H1 (cell line): Measurements from ENCODE around the gene EN2. TPM values are rescaled to one million over a fixed set of nuclear protein-coding genes. Genes with fewer than 3 reads are reported as not detected.

Experiments used
- CTCF ChIA-PET: fragments of 300-600 bp; sonication (Branson Sonifier 250); formaldehyde crosslinking; loops from one replicate; lab custom pipeline; 2021; ENCODE audit not compliant: partially characterized antibody; lab: Charles Lee
- POLR2A ChIA-PET: fragments of 300-600 bp; sonication (Branson Sonifier 250); formaldehyde crosslinking; loops from one replicate; lab custom pipeline; 2021; ENCODE audit warnings: inconsistent platforms; ENCODE audit not compliant: partially characterized antibody; lab: Charles Lee
- DNase-seq, 2 experiments: peaks; one replicate each; pipeline versions ENCODE4 v3.0.0 to v3.0.0-alpha.2; 2010 to 2022; ENCODE audit warnings: low spot score in 2 of 2, low read depth in 1 of 2, mixed read lengths in 1 of 2
- FAIRE-seq: peaks from 2 replicates; lab custom pipeline; 2011; peaks lifted over from hg19 to GRCh38; lab: Jason Lieb, UNC
- H2AFZ ChIP-seq: 2 replicates; pipeline ENCODE4 v1.8.1; 2012; ENCODE audit warnings: low read length, inconsistent platforms
- H2AK5ac ChIP-seq: 2 replicates; pipeline ENCODE4 v1.6.1; 2013; ENCODE audit warnings: low read depth, low read length
- H2BK120ac ChIP-seq: replicated peaks from 2 replicates; pipeline ENCODE3; 2013; ENCODE audit warnings: low read depth, low read length, inconsistent platforms
- H2BK12ac ChIP-seq: 2 replicates; pipeline ENCODE4 v1.6.1; 2013; ENCODE audit warnings: low read depth, low read length
- H2BK15ac ChIP-seq: 2 replicates; pipeline ENCODE4 v1.6.1; 2013; ENCODE audit warnings: low read length
- H2BK20ac ChIP-seq: 2 replicates; pipeline ENCODE4 v1.6.1; 2013; ENCODE audit warnings: low read length
- H2BK5ac ChIP-seq: 2 replicates; pipeline ENCODE4 v1.6.1; 2013; ENCODE audit warnings: low read depth, low read length
- H3K14ac ChIP-seq: 2 replicates; pipeline ENCODE4 v1.6.1; 2013; ENCODE audit warnings: inconsistent platforms; ENCODE audit not compliant: insufficient read length
- H3K18ac ChIP-seq: 2 replicates; pipeline ENCODE4 v1.6.1; 2013; ENCODE audit warnings: low read length; ENCODE audit errors: extremely low read depth
- H3K23ac ChIP-seq: 2 replicates; pipeline ENCODE4 v1.6.1; 2013; ENCODE audit warnings: inconsistent platforms; ENCODE audit not compliant: insufficient read length
- H3K23me2 ChIP-seq: 2 replicates; pipeline ENCODE4 v1.6.1; 2013; ENCODE audit warnings: low read depth, low read length
- H3K27ac ChIP-seq: 2 replicates; pipeline ENCODE4 v1.6.1; 2011; ENCODE audit warnings: low read depth, low read length, inconsistent platforms
- H3K27me3 ChIP-seq, 4 experiments: replicated peaks in 1 of 4; 1 replicate in 1 of 4; 2 replicates in 3 of 4; pipeline versions ENCODE4 v1.6.1 to v1.8.1; 2011 to 2013; ENCODE audit warnings: low read length in 3 of 4, mild to moderate bottlenecking in 3 of 4, inconsistent platforms in 2 of 4, mixed read lengths in 2 of 4, moderate library complexity in 1 of 4; ENCODE audit not compliant: control insufficient read depth in 3 of 4, insufficient read depth in 3 of 4; ENCODE audit errors: extremely low read depth in 1 of 4
- H3K36me3 ChIP-seq, 4 experiments: 2 replicates each; pipeline versions ENCODE4 v1.6.1 to v1.8.1; 2011 to 2013; ENCODE audit warnings: mild to moderate bottlenecking in 4 of 4, low read length in 3 of 4, moderate library complexity in 2 of 4, control low read depth in 1 of 4, inconsistent platforms in 1 of 4; ENCODE audit not compliant: insufficient read depth in 4 of 4, control insufficient read depth in 2 of 4
- H3K4ac ChIP-seq: replicated peaks from 2 replicates; pipeline ENCODE3; 2013; ENCODE audit warnings: low read length, low read depth, mixed read lengths, inconsistent platforms; ENCODE audit not compliant: insufficient read length
- H3K4me1 ChIP-seq, 4 experiments: replicated peaks in 1 of 4; 1 replicate in 1 of 4; 2 replicates in 3 of 4; pipeline versions ENCODE4 v1.6.1 to v1.8.1; 2011 to 2013; ENCODE audit warnings: low read length in 3 of 4, inconsistent platforms in 2 of 4, mixed read lengths in 1 of 4; ENCODE audit not compliant: insufficient read depth in 4 of 4, control insufficient read depth in 3 of 4
- H3K4me2 ChIP-seq, 2 experiments: 2 replicates each; pipeline versions ENCODE4 v1.6.1 to v1.8.1; 2011 to 2013; ENCODE audit warnings: low read depth in 2 of 2, low read length in 2 of 2, control low read depth in 1 of 2, inconsistent platforms in 1 of 2, mild to moderate bottlenecking in 1 of 2; ENCODE audit not compliant: insufficient read depth in 1 of 2
- H3K4me3 ChIP-seq, 4 experiments: fragments of 200-600, 300-600 bp in 1 of 4; sonication (generic), shearing (Covaris generic), sonication (Bioruptor Twin) in 1 of 4; 2 replicates each; pipeline versions ENCODE4 v1.5.1 to v1.8.1; 2011 to 2016; ENCODE audit warnings: low read length in 4 of 4, low read depth in 3 of 4, control low read depth in 2 of 4, inconsistent platforms in 2 of 4, mild to moderate bottlenecking in 2 of 4, mixed read lengths in 1 of 4, moderate library complexity in 1 of 4; ENCODE audit not compliant: insufficient read depth in 2 of 4; ENCODE audit errors: extremely low read depth in 1 of 4
- H3K56ac ChIP-seq: replicated peaks from 2 replicates; pipeline ENCODE3; 2013; ENCODE audit warnings: low read depth, mild to moderate bottlenecking, mixed read lengths, low read length, inconsistent platforms; ENCODE audit not compliant: insufficient read length
- H3K79me1 ChIP-seq: 2 replicates; pipeline ENCODE4 v1.6.1; 2013; ENCODE audit warnings: low read depth, low read length, control low read depth
- H3K79me2 ChIP-seq, 2 experiments: 2 replicates each; pipeline versions ENCODE4 v1.6.1 to v1.8.1; 2012 to 2013; ENCODE audit warnings: low read length in 2 of 2, mild to moderate bottlenecking in 2 of 2, inconsistent platforms in 1 of 2; ENCODE audit not compliant: insufficient read depth in 2 of 2, control insufficient read depth in 1 of 2
- H3K9ac ChIP-seq, 4 experiments: replicated peaks in 1 of 4; 1 replicate in 1 of 4; 2 replicates in 3 of 4; pipeline versions ENCODE4 v1.6.1 to v1.8.1; 2011 to 2013; ENCODE audit warnings: low read depth in 3 of 4, low read length in 3 of 4, control low read depth in 2 of 4, mild to moderate bottlenecking in 2 of 4, moderate library complexity in 2 of 4, inconsistent platforms in 1 of 4; ENCODE audit errors: extremely low read depth in 1 of 4
- H3K9me3 ChIP-seq, 2 experiments: 2 replicates each; pipeline versions ENCODE4 v1.6.1 to v1.8.1; 2012 to 2013; ENCODE audit warnings: mild to moderate bottlenecking in 2 of 2, moderate library complexity in 2 of 2, control low read depth in 1 of 2, inconsistent platforms in 1 of 2, low read depth in 1 of 2, low read length in 1 of 2, mixed read lengths in 1 of 2; ENCODE audit not compliant: insufficient read depth in 2 of 2
- H4K20me1 ChIP-seq, 2 experiments: replicated peaks in 1 of 2; 2 replicates each; pipeline versions ENCODE3 to v1.8.1; 2011 to 2013; ENCODE audit warnings: inconsistent platforms in 2 of 2, low read length in 2 of 2, mild to moderate bottlenecking in 1 of 2; ENCODE audit not compliant: insufficient read depth in 2 of 2, control insufficient read depth in 1 of 2
- H4K5ac ChIP-seq: 2 replicates; pipeline ENCODE4 v1.6.1; 2013; ENCODE audit warnings: low read length, low read depth, mixed read lengths, inconsistent platforms; ENCODE audit not compliant: insufficient read length
- H4K8ac ChIP-seq: 2 replicates; pipeline ENCODE4 v1.8.0; 2013; ENCODE audit warnings: mild to moderate bottlenecking, moderate library complexity, low read length, inconsistent platforms; ENCODE audit not compliant: insufficient read depth; ENCODE audit errors: extremely low read depth
- H4K91ac ChIP-seq: replicated peaks from 2 replicates; pipeline ENCODE3; 2013; ENCODE audit warnings: low read length, mixed read lengths, inconsistent platforms; ENCODE audit not compliant: insufficient read length
- TCF12 ChIP-seq: IDR thresholded peaks from 2 replicates; pipeline ENCODE4 v1.6.1; 2011; ENCODE audit warnings: low read depth, mild to moderate bottlenecking, low read length
- WGBS, 2 experiments: shearing (Covaris generic) in 1 of 2; methylation state at CpG; one replicate each; pipeline versions ENCODE4 v1.1.6 to v1.1.7; 2013 to 2015; ENCODE audit warnings: low lambda C conversion rate in 2 of 2, mixed read lengths in 2 of 2, inconsistent platforms in 1 of 2, low coverage in 1 of 2, missing lambda C conversion rate in 1 of 2; ENCODE audit not compliant: insufficient replicate concordance in 2 of 2, insufficient coverage in 1 of 2, insufficient read length in 1 of 2; ENCODE audit errors: extremely low coverage in 1 of 2, missing lambda C conversion rate in 1 of 2; 5-methylcytosine and 5-hydroxymethylcytosine counted together
- polyA plus RNA-seq, 7 experiments: library from polyadenylated mRNA; depleted of rRNA in 3 of 7; stranded (reverse) in 5 of 7; unstranded in 2 of 7; fragments of >200 nt in 5 of 7; fragments of 200-250 nt in 2 of 7; gene quantifications; 1 replicate in 5 of 7; 2 replicates in 1 of 7; 4 replicates in 1 of 7; pipeline versions ENCODE4 v1.2.1 to v1.2.3, GENCODE V29; 2011 to 2013; ENCODE audit warnings: missing spikeins in 2 of 7, mixed read lengths in 2 of 7
- total RNA-seq: library from RNA; stranded (reverse); fragmentation: NEBNext Ultra II Directional; extraction: Animal tissue kit (Norgen Biotek cat#: 25700); gene quantifications from 2 replicates; pipeline ENCODE4 v1.2.1, GENCODE V29; 2021

Gene EN2
- total and polyA plus RNA-seq, 2 of the 8 experiments (the other 6 are each of a cell fraction or from before 2014, with no cell fraction given): not detected

GRCh38 chr7:155420116-155420515, 37.8 kb upstream of the EN2 start:
- no peak overlapping the region for H3K9ac ChIP-seq
- H3K23me2 ChIP-seq: no peaks in the 10 kb centered on the region; the same call in 1 of the 2 replicates
- H3K9me3 ChIP-seq: no peaks in the 10 kb centered on the region
- no peak overlapping the region for H2BK120ac ChIP-seq
- 85% methylated on average over 8 of the region's 8 CpGs; no CpG with 5 or more reads in 1 of the 2 experiments for WGBS, 2 experiments
- H3K4me1 ChIP-seq: no peaks in the 10 kb centered on the region; a peak in 1 of 7 replicates
- no peak overlapping the region for H2BK12ac ChIP-seq
- no peak overlapping the region for H3K56ac ChIP-seq
- no peak overlapping the region for H4K91ac ChIP-seq
- no peaks in the 10 kb centered on the region for H3K79me2 ChIP-seq
- no peak overlapping the region for H4K8ac ChIP-seq
- no peak overlapping the region for H2BK5ac ChIP-seq
- no peak overlapping the region for H3K14ac ChIP-seq
- no peak overlapping the region for H3K18ac ChIP-seq
- no peak overlapping the region for H2AFZ ChIP-seq
- no peaks in the 10 kb centered on the region for H3K36me3 ChIP-seq
- H3K27me3 ChIP-seq: no peaks in the 10 kb centered on the region; a peak in 3 of 7 replicates
- CTCF ChIA-PET: interaction anchor here (1.1 to 3.7 kb wide), 5 partner anchors 7 to 34 kb away, joined by 3 to 18 read pairs (median 5); no protein-coding TSS in a partner anchor
- no peak overlapping the region for H4K5ac ChIP-seq
- no peak overlapping the region for H2BK20ac ChIP-seq
- no peaks in the 10 kb centered on the region for H3K79me1 ChIP-seq
- POLR2A ChIA-PET: no interaction called here
- H4K20me1 ChIP-seq: peaks cover 0 to 2% of the 10 kb centered on the region in 2 experiments
- H3K4me2 ChIP-seq: no peak overlapping the region
- H3K23ac ChIP-seq: no peak overlapping the region
- H3K27ac ChIP-seq: no peak overlapping the region
- no peak for FAIRE-seq
- H2AK5ac ChIP-seq: no peak overlapping the region
- no peak overlapping the region for H3K4me3 ChIP-seq
- DNase-seq: no peak
- no peak for TF ChIP-seq TCF12
- no peak overlapping the region for H2BK15ac ChIP-seq
- H3K4ac ChIP-seq: no peak overlapping the region
